GM21825 (cell line): Measurements from ENCODE around the gene ASCL2.

Experiments
- ATAC-seq: cut with Tn5 transposase; IDR thresholded peaks from one replicate; pipeline ENCODE4 v1.9.1; 2021; ENCODE audit warnings: mild to moderate bottlenecking, moderate library complexity; ENCODE audit not compliant: unreplicated experiment

ASCL2 gene

DNA sequence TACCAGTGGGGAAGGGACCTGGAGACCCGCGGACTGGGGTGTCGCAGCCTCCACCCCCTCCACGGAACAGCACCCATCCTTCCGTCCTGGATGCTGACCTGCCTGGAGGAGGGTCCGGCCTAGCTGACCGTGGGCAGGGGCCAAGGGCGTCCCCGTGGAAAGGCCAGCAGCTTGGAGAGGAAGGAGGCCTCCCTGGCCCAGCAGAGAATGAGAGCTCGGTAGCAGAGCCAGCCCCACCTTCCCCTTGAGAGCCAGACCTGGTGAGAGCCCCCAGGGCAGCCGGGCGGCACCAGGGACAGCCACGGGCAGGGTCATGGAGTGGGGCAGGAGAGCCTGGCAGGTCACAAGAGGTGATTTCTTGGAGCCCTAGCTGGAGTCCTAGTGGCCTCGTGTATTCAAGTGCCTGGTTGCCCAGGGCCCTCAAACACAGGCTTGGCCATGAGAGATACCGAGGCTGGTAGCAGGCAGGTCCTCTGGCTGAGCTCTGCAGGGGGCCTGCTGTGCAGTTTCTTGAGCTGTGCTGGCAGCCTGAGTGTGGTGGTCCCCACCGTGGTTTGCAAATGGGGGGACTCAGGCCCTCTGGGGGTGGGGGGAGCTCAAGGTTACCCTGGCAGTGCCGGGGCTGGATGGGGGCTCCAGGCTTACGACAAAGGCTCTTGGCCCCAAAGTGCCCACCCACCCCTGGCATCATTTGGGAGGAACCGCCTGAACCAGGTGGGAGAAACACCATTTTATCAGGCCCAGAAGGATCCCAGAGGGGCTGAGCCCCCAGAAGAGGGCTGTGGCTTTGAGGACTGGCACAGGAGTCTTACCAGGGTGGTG, 39.1 kb upstream of the ASCL2 start:
- no peak for ATAC-seq

DNA sequence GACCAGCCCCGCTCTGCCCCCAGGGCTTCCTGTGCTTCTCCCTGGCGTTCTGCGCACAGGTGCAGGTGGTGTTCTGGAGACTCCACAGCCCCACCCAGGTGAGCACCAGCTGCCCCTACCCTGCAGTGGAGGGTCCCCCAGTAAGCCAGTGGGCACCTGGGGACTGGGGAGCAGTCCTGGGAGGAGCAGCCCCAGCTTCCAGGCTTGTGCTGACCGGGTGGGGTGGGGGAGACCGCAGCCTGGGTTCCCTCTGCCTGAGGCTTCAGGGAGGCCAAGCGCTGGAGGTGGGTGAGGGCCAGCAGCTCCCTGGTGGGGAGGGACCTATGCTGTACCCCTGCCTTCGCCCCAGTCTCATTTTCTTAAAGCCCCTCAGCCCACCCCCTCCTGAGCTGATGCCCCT, 38.3 kb upstream of the ASCL2 start:
- no peak for ATAC-seq

DNA sequence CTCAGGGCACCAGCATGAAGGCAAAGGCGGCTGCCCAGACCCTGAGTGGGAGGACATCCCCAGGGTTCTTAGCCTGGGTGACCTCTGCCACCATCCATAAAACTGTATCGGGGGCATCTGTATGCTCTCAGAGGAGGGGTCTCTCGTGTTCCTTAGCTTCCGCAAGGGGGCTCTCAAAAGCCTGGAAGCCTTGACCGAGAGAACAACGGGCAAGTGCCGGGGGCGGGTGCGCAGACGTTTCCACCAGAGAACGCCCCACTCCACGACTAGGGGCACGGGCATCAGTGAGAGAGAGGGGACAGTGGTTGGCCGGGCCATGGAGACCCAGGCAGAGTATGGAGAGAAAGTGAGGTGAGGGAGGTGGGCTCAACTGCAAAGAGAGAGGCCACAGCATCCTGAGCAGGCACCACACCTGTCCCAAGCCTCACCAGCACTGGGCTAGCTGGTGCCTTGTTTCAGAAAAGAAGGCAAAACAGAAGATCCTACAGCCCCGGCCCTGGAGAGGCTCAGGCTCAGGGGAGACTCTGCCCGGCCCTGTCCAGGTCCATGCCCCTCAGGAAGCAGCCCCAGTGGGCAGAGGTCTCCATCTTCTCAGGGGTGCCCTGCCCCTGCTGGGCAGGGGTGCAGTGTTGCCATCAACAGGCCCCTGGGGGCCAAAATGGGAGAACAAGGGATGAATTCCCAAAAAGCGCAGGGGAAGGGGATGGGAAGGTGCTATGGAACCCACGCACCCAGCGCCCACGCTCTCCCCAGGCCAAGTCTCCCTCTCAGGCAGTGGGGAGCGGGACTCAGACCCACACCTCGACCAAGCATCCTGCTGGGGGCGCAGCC, 37.3 kb upstream of the ASCL2 start:
- no peak for ATAC-seq

DNA sequence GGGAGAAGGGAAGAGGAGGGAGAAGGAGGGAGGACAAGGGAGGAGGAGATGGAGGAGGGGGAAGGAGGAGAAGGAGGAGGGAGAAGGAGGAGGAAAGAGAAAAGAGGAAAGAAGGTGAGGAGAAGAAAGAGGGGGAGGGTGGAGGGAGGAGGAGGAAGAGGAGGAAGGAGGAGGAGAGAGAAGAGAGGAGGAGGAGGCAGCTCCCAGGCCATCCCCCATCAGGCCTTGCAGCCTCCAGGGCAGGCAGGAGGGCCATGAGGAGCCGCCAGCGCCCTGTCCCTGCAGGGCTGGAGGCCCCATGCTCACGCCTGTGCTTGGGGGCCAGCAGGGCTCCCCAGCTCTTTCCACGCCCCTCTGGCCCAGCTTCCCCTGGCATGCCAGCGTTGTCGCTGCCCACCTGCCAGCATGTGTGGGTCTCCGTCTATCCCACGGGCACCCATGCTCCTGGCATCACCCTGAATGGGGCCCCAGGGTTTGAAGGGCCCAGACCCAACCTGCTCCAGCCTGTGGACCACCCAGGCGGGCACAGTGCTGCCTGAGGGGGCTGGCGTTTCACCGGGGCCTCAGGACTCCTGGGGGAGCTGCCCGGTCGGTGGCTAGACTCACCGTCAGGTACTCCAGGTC, 36.6 kb upstream of the ASCL2 start:
- ATAC-seq, result no peak

DNA sequence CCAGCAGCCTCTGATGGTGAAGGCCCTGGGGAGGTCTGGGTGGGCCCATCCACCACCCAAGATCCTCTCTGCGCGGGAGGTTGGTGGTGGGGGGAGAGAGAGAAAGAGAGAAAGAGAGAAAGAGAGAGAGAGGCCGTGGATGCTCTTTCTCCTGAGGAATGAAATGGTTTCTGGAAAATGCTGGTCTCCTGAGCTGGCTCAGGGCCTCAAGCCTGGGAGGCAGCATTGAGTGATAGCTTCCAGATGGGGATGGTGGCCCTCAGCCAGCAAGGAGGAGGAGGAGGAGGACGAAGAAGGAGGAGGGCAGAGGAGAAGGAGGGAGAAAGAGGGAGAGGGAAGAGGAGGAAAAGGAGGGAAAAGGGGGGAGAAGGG, 36.0 kb upstream of the ASCL2 start:
- ATAC-seq, result no peak

DNA sequence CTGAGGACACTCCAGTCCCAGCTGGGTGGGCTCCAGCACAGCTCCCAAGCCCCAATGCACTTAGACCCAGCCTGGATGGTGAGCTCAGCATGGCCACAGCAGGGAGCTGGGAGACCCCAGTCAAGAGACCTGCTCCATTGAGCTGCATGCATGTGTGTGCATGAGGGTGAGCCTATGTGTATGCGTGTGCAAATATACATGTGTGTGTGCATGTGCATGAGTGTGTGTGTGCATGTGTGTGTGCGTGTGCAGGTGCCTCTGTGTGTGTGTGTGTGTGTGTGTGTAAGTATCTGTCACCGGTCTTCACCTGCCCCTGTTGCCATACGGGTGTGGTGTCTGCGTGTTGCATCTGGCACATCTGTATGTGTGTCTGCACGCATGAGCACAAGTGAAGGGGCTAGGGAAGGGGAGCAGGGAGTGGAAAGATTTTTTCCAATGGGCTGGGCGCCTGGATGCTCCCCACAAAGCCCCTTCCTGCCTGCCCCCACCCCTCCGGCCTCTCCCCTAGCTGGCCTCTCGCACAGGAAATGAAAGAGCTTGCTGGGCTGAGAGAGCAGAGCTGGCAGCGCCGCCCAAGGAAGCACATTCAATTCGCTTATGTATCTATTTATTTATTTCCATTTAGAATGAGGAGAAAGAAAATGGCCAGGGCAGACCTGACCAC, 35.5 kb upstream of the ASCL2 start:
- ATAC-seq, result no peak

DNA sequence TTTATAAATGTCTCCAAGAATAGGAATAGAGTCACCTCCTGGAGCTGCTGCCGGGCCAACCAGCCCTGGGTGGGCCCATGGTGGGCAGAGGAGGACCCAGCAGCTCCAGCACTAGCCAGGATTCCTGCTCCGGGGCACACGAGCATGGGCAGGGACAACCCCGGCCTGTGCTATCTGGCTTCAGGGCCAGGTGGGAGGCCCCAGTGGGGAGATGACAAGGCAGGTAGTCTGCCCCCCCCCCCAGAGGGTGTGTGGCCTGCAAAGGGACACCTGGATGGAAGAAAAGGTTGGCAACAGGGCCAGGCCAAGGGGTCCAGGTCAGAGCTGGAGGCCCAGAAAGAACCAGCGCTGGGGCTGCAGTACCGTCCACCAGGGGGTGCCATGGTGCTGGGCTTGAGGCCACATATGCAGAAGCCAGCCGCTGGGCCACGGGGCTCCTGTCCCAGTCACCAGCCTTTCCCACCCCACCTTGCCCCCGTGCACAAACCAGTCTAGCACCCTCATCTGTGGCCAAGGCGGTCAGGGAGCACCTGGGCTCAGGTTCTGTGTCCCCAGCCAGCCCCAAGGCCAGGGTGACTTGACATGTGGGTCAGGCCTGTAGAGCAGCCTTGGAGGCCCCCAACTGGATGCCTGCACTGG, 34.9 kb upstream of the ASCL2 start:
- no peak for ATAC-seq

DNA sequence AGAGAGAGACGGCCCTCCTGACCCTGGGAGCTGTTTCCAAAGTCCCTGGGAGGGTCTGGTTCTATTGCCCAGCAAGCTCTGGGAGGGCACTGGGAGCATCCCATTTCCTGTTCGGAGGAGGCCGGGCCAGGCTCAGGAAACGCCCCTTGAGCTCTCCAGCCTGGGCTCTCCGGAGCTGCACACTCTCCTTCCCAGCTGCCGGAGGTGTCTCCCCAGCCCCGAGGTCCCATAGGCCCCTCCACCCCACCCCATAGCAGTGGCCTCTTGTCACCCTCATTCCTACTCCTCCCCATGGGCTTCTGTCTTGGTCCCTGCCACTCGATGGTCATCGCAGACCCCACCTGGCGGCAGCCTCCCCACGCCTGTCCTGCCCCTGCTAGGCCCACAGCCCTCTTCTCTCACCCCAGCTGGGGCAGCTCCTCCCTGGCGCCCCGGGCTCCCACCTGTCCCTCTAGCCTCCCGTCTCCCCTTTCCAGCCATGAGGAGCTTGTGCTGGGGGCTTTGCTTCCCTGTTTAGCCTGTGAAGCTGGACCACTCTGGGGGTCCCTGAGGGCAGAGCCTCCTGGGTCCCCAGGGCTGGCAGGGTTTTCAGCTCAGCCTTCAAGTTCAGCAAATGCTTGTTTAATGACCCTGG, 34.2 kb upstream of the ASCL2 start:
- ATAC-seq, result no peak

DNA sequence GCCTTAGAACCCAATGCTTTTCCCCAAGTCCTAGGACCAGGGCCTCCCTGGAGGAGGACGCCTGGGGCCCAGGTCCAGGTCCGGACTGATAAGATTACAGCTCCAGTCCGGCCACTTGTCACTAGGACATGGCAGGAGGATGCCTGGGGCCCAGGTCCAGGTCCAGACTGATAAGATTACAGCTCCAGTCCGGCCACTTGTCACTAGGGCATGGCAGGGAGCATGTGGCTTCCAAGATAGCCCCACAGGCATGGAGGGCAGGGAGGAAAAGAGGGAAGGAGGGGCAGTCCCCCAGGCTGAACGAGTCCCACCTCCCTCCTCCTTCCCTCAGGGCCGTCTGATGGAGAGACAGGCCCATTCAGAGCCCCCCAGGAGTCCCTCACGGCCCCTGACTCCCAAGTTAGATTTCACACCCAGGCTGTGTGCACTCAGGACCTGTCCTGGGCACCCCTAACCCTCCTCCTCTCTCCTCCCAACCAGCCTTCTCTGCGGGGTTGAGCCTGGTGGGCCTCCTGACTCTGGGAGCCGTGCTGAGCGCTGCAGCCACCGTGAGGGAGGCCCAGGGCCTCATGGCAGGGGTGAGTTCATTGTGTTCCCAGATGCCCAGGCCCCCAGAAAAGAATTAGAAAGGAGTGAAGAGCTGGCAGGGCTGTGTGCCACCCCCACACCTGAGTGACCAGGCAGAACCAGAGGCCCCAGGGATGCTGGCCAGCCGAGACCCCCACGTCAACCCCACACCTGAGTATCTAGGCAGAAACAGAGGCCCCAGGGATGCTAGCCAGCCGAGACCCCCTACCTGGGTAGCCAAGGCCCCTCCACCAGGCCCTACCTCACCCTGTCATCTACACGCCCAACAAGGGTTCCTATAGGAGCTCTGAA, 33.5 kb upstream of the ASCL2 start:
- ATAC-seq, result no peak

DNA sequence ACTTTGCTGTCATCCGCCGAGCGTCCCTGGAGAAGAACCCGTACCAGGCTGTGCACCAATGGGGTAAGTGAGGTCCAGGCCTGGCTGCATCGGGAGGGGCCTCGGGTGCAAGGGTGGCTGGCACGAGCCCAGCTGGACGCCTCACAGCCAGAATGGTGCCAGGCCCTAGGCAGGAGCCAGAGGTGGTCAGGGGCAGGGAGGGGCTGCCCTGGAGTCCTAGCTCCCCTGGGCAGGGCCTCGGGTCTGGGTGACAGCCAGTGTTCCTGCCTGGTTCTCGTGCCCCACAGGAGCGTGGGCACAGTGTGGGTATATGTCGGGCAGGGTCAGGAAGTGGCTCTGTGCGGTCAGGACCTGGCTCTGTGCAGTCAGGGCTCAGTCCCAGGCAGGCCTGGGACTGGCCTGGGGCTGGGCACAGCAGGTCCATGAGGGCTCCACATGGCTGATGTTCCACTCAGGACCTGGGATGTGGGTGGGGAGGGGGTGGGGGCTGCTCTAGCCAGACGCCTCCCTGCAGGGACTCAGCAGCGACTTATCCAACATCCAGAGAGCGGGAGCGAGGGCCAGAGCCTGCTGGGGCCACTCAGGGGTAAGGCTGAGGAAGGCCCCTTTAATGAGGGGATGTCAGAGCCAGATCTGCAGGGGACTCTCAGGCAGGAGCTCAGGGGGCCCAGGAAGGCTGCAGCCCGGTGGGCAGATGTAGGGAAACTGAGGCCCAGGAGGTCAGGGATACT, 32.7 kb upstream of the ASCL2 start:
- ATAC-seq, result no peak

DNA sequence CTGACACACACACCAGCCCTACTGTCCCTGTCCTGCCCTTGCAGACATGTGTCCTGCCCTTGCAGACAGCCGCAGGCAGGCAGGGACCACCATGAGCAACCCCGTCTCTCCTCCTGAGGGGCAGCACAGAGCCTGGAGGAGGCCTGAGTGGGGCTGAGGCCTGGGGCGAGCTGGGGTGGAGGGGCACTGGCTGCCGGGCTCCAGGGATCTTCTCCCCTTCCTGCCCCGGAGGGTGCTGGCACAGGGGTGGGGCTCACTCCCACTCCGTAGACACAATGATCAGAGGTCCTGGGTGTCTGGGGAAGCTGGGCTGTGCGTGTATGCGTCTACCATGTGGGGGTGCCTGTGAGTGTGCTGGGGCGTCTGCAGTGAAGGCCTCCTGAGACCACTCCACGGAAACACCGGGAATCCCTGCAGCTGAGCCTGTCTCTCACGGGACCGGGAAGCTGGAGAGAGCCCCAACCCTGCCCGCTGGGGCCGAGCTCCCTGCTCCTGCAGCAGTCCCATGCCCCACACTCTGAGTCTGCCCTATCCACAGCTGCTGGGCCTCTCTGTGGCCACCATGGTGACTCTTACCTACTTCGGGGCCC, 32.0 kb upstream of the ASCL2 start:
- ATAC-seq, result no peak

DNA sequence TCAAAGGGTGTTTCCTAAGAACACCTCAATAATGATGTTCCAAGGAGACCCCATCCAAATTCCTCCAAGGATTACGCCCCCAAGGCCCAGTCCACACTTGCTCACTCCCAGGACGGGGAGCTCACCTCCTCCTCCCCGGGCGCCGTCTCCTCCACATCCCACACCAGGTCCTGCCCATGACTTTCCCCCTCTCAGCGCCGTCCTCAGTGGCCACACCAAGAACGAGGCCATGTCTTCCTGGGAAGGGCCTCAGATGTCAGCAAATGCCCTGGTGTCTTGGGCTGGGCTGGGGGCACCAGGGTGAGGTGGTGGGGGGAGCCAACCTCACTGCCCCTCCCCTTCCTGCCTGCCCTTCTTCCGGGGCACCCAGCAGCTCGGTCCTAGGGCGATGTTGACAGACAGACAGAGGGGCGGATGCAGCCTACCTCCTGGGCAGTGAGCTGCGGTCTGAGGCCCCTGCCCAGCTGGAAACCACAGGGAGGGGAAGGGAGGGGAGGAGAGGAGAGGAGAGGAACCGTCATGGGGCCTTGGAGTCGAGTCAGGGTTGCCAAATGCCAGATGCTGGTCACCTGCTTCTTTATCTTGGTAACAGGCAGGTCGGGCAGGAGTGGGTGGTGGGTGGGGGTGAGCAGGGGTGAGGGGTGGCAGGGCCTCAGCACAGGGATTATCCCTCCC, 31.4 kb upstream of the ASCL2 start, which contains the start of the genes C11orf21 and TSPAN32:
C11orf21 (minus strand) TSS at position 288 of the 675 bp plus-strand sequence; CDS start at position 178, 110 bp downstream.
TSPAN32 (plus strand) TSS at position 383 of the 675 bp plus-strand sequence; CDS start at position 520, 137 bp downstream.
- ATAC-seq, result no peak

DNA sequence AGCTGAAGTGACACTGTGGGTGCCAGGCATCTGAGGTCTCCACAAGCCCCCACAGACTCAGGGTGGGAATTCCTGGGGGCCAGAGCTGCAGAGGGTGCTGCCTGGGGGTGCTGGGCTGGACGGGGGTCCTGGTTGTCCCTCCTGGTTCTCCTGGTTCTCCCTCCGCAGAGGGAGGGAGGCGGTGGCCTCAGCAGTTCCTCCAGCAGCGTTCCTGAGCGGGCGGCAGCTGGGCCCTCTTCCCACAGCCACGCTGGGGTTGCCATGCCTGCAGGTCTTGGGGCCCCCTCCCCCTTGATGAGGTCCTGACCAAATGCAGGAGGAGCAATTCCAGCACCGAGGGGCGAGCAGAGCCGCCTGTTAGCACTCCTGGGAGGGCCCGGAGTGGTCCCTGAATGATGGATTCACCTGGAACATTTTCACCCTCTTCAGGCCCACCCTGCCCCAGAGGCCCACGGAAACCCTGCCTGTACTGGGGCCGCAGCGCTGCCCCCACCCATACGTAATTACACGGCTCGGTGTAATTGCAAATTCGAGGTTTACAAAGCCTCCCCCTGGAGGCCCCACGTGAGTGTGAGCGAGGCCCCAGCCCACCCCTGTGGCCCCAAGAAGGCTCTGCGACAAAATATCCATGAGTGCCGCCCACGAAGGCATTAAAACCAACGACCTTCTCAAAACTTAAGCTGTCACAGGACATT, 30.7 kb upstream of the ASCL2 start:
- no peak for ATAC-seq

DNA sequence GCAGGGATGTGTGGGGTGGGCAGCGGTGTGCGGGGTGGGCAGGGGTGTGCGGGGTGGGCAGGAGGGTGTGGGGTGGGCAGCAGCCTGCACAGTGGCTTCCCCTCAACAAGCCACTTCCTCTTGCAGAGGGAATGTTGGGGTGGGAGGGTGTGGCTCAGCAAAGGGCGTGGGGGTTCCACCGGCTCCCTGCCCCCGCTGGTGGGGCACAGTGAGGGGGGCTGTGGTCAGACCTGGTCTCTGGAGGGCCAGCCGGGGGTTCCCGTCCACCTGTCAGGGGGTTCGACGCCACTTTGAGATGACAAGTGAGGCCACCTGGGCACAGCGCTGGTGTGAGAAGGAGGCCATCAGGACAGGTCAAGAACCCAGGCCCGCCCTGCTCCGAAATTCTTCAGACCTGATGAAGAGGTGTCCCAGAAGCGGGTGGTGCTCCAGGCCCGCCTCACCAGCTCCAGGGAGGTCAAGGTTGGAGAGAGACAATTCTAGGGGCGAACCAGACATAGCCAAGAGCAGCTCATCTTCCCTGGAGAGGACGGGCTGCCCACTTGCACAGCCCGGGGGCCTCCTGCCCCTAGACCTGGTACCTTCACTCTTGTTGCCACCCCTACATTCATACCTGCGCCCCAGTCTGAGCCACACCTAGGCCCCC, 30.0 kb upstream of the ASCL2 start:
- ATAC-seq, result no peak

DNA sequence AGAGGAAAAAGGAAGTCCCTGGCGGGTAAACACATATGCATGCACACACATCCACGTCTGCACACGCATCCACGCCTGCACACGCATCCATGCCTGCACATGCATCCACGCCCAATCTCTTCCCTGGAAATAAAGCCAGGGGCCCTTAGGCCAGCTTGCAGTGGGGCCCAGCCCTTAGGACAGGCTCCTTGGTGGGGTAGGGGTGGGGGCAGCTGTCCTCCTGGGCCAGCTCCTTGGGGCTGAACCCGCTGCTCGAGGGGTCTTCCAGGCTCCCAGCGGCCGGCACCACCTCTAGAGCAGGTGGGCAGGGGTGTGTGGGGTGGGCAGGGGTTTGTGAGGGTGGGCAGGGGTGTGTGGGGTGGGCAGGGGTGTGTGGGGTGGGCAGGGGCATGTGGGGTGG, 29.4 kb upstream of the ASCL2 start:
- no peak for ATAC-seq
